Ovary (tissue), 9 donors: Measurements from ENCODE around the gene ANO6. TPM values are rescaled to one million over a fixed set of nuclear protein-coding genes. Genes with fewer than 3 reads are reported as not detected.

Experiments
- DNase-seq, 5 donors: peaks; one replicate each; pipeline ENCODE4 v3.0.0-alpha.2; 2019 to 2020
- H3K27ac ChIP-seq, 2 donors: fragments of 200-600 bp; one replicate each; pipeline versions ENCODE4 v1.5.1 to v1.8.0; 2019 to 2022
- H3K27me3 ChIP-seq: fragments of 200-600 bp; one replicate; pipeline ENCODE4 v1.8.0; 2022
- H3K36me3 ChIP-seq: fragments of 200-600 bp; sonication (generic); one replicate; pipeline ENCODE4 v1.5.1; 2019
- H3K4me1 ChIP-seq: one replicate; pipeline ENCODE4 v1.8.1; 2013; ENCODE audit warnings: mild to moderate bottlenecking, moderate library complexity; ENCODE audit not compliant: insufficient read depth
- H3K4me3 ChIP-seq: fragments of 200-600 bp; sonication (generic); one replicate; pipeline ENCODE4 v1.5.1; 2017
- H3K9me3 ChIP-seq, 2 donors: fragments of 200-600 bp in 1 of 2; sonication (generic) in 1 of 2; one replicate each; pipeline versions ENCODE4 v1.5.1 to v1.8.1; 2013 to 2019; ENCODE audit warnings: mild to moderate bottlenecking in 1 of 2, moderate library complexity in 1 of 2
- CTCF ChIP-seq, 3 donors: fragments of 450-650 bp in 2 of 3; fragments of 200-600 bp in 1 of 3; IDR thresholded peaks; one replicate each; pipeline versions ENCODE4 v1.5.1 to v1.8.0; 2016 to 2022; ENCODE audit warnings: antibody characterized with exemption in 3 of 3, mild to moderate bottlenecking in 1 of 3
- EP300 ChIP-seq: sonication (generic); formaldehyde crosslinking; IDR thresholded peaks from one replicate; pipeline ENCODE4 v1.6.1; 2017; ENCODE audit warnings: antibody characterized with exemption
- POLR2A ChIP-seq: fragments of 450-650 bp; IDR thresholded peaks from one replicate; pipeline ENCODE4 v1.6.1; 2017; ENCODE audit warnings: antibody characterized with exemption, mild to moderate bottlenecking, moderate library complexity
- WGBS, 3 donors: extraction: QIAGEN DNeasy Blood & Tissue Kit in 1 of 3; methylation state at CpG; one replicate each; pipeline versions ENCODE4 v1.1.5 to v1.1.7; 2013 to 2017; 5-methylcytosine and 5-hydroxymethylcytosine counted together
- intact Hi-C, 4 donors: fragments of 100-400 bp; cut with DNase I; formaldehyde crosslinking; loops; one replicate each; pipeline versions ENCODE4 v1.11.0 to v1.15.1; 2022 to 2023
- polyA plus RNA-seq, 2 donors: library from polyadenylated mRNA; stranded (reverse); fragments of 200-250 nt in 1 of 2; fragments of 350-450 nt in 1 of 2; fragmentation: Illumina TruSeq in 1 of 2; extraction: RNeasy Lipid Tissue Mini Kit (QIAGEN cat#74804) in 1 of 2; gene quantifications; one replicate each; pipeline ENCODE4 v1.2.3, GENCODE V29; 2013 to 2014
- total RNA-seq, 7 donors: library from RNA; depleted of rRNA in 2 of 7; stranded (reverse); fragments of >200 nt in 2 of 7; fragmentation: NEBNext Ultra II Directional in 3 of 7; extraction: Animal tissue kit (Norgen Biotek cat#: 25700) in 3 of 7; gene quantifications; one replicate each; pipeline versions ENCODE4 v1.1.0 to v1.2.4, GENCODE V29; 2016 to 2023
- donor health status: DM: no; HTN: no; CAD: no; lungs with moderate emphysema.
- donor health status: DM: no; HTN: no; CAD: no.
- donor health status: Bipolar disorder and iron deficiency.
- donor health status: DM: yes; HTN: yes; CAD: no.
- donor health status: DM: no; HTN: no; CAD: no.
- donor health status: DM: yes; HTN: yes; CAD: no.

ANO6 gene
- total and polyA plus RNA-seq, 9 donors: 38.8 to 88.5 (median 63.2) TPM

- TF ChIP-seq POLR2A (no peak), EP300 (no peak), CTCF (IDR thresholded peaks at IDR 0.05) (no peak)
- no peak overlapping the region for H3K27ac ChIP-seq
- WGBS, 3 donors: 68 to 76% (median 70%) methylated on average over 4 of the region's 4 CpGs
- no peaks in the 10 kb centered on the region for H3K9me3 ChIP-seq
- DNase-seq: no peak
- no peaks in the 10 kb centered on the region for H3K27me3 ChIP-seq
- intact Hi-C loops: loop anchor here in 1 of 4 donors (10.0 kb wide), 2 partner anchors 45 to 85 kb away; no protein-coding TSS in a partner anchor
- H3K4me1 ChIP-seq: peaks cover 16% of the 10 kb centered on the region
- no peaks in the 10 kb centered on the region for H3K36me3 ChIP-seq
- H3K4me3 ChIP-seq: no peak overlapping the region
Observed at GRCh38 chr12:45279931-45280830, 64.3 kb downstream of the ANO6 start.

- Histone ChIP-seq H3K27ac (no peak overlapping the region), H3K36me3 (no peaks in the 10 kb centered on the region), H3K4me3 (no peak overlapping the region), H3K27me3 (no peaks in the 10 kb centered on the region), H3K9me3 (no peaks in the 10 kb centered on the region), H3K4me1 (peaks cover 13% of the 10 kb centered on the region)
- WGBS, 3 donors: 87 to 94% (median 88%) methylated on average over 1 of the region's 1 CpG
- DNase-seq: no peak
- intact Hi-C loops: loop anchor here in 1 of 4 donors (10.0 kb wide), 1 partner anchor 47 kb away; no protein-coding TSS in a partner anchor
- TF ChIP-seq CTCF (IDR thresholded peaks at IDR 0.05): no peak
Observed at GRCh38 chr12:45281994-45282393, 66.1 kb downstream of the ANO6 start.

GRCh38 chr12:45282411-45282810 is 66.5 kb downstream of the ANO6 start:
- Histone ChIP-seq H3K4me1 (peaks cover 13% of the 10 kb centered on the region), H3K36me3 (no peaks in the 10 kb centered on the region), H3K27me3 (no peaks in the 10 kb centered on the region), H3K9me3 (no peaks in the 10 kb centered on the region), H3K4me3 (no peak overlapping the region), H3K27ac (no peak overlapping the region)
- DNase-seq: no peak
- intact Hi-C loops: loop anchor here in 1 of 4 donors (10.0 kb wide), 1 partner anchor 48 kb away; no protein-coding TSS in a partner anchor
- no peak for TF ChIP-seq POLR2A
- no peak for TF ChIP-seq EP300
- no peak for TF ChIP-seq CTCF (IDR thresholded peaks at IDR 0.05)
- 95 to 98% (median 96%) methylated on average over 4 of the region's 4 CpGs for WGBS, 3 donors

GRCh38 chr12:45284096-45284901 is 68.4 kb downstream of the ANO6 start:
- Histone ChIP-seq H3K4me1 (peaks cover 10% of the 10 kb centered on the region), H3K27ac (no peak overlapping the region), H3K9me3 (no peaks in the 10 kb centered on the region), H3K36me3 (no peaks in the 10 kb centered on the region), H3K27me3 (no peaks in the 10 kb centered on the region), H3K4me3 (no peak overlapping the region)
- WGBS, 3 donors: 47 to 65% (median 65%) methylated on average over 8 of the region's 8 CpGs
- intact Hi-C loops: loop anchor here in 1 of 4 donors (10.0 kb wide), 1 partner anchor 49 kb away; no protein-coding TSS in a partner anchor
- TF ChIP-seq POLR2A (no peak), CTCF (IDR thresholded peaks at IDR 0.05) (no peak), EP300 (no peak)
- DNase-seq: no peak
